ENCODE results near the gene FBXL3. TPM values are rescaled to one million over a fixed set of nuclear protein-coding genes. Genes with fewer than 3 reads are reported as not detected.

FBXL3 gene
- polyA plus RNA-seq, 3 donors = 63.8 to 65.9 (median 65.0) TPM

Other genes with a start within 250 kb of the FBXL3 start
- 10 to 100 TPM; 85.6 to 95.1 (median 91.7) TPM for gene KCTD12, start 140.8 kb downstream of the FBXL3 start, polyA plus RNA-seq (ENCODE audit: insufficient read length in 3 of 3)
- gene ACOD1, start 78.6 kb downstream of the FBXL3 start, polyA plus RNA-seq (ENCODE audit: insufficient read length in 3 of 3) = not detected
- gene CLN5, start 35.1 kb downstream of the FBXL3 start, polyA plus RNA-seq (ENCODE audit: insufficient read length in 3 of 3) = 10 to 100 TPM; 45.7 to 53.3 (median 52.4) TPM

Data from right renal cortex interstitium (tissue), 3 donors.